Esophagus squamous epithelium (tissue), 5 donors: Measurements from ENCODE around the gene SURF1. TPM values are rescaled to one million over a fixed set of nuclear protein-coding genes. Genes with fewer than 3 reads are reported as not detected.

Experiments
- DNase-seq: peaks from one replicate; lab custom pipeline; 2025; lab: John Stamatoyannopoulos, UW
- H3K27ac ChIP-seq, 4 donors: fragments of 200-600 bp; sonication (generic); one replicate each; pipeline ENCODE4 v1.5.1; 2016 to 2019; ENCODE audit warnings: mild to moderate bottlenecking in 1 of 4
- H3K27me3 ChIP-seq, 4 donors: fragments of 200-600 bp; sonication (generic); 1 replicate in 3 of 4; 2 replicates in 1 of 4; pipeline versions ENCODE4 v1.5.1 to v1.6.0; 2017 to 2021; ENCODE audit warnings: antibody characterized with exemption in 1 of 4
- H3K36me3 ChIP-seq, 3 donors: fragments of 200-600 bp; sonication (generic); one replicate each; pipeline ENCODE4 v1.5.1; 2016 to 2019
- H3K4me1 ChIP-seq, 3 donors: fragments of 200-600 bp; sonication (generic); one replicate each; pipeline ENCODE4 v1.5.1; 2017 to 2019
- H3K4me3 ChIP-seq, 4 donors: fragments of 200-600 bp; sonication (generic); 1 replicate in 3 of 4; 2 replicates in 1 of 4; pipeline ENCODE4 v1.5.1; 2016 to 2019; ENCODE audit warnings: mild to moderate bottlenecking in 2 of 4, moderate library complexity in 1 of 4
- H3K9me3 ChIP-seq, 3 donors: fragments of 200-600 bp; sonication (generic); one replicate each; pipeline ENCODE4 v1.5.1; 2016 to 2019
- POLR2A ChIP-seq, 4 donors: fragments of 450-650 bp; IDR thresholded peaks; one replicate each; pipeline ENCODE4 v1.6.1; 2017; ENCODE audit warnings: antibody characterized with exemption in 4 of 4, mild to moderate bottlenecking in 4 of 4, moderate library complexity in 3 of 4
- WGBS, 2 donors: methylation state at CpG; one replicate each; pipeline ENCODE4 v1.1.5; 2018; 5-methylcytosine and 5-hydroxymethylcytosine counted together
- intact Hi-C: fragments of 100-400 bp; cut with DNase I; formaldehyde crosslinking; loops from one replicate; pipeline ENCODE4 v1.15.0; 2022
- total RNA-seq, 4 donors: library from RNA; depleted of rRNA; stranded (reverse); fragments of >200 nt; gene quantifications; one replicate each; pipeline ENCODE4 v1.1.0, GENCODE V29; 2016
- TF ChIP-seq, protein P1 (sequence below), 6 experiments: fragments of 450-650 bp in 4 of 6; fragments of 200-600 bp in 2 of 6; sonication (generic) in 2 of 6; IDR thresholded peaks; one replicate each; pipeline ENCODE4 v1.5.1; 2016 to 2019; ENCODE audit warnings: antibody characterized with exemption in 6 of 6, mild to moderate bottlenecking in 4 of 6, moderate library complexity in 4 of 6
- donor health status: DM: yes; HTN: yes; CAD: no.

Gene SURF1
- total RNA-seq, 4 donors from 2014 or later, result 18.2 to 44.7 (median 32.0) TPM

- peak overlapping the region; percentile 92 to 99 (median 96) for H3K27ac ChIP-seq
- no peaks in the 10 kb centered on the region for H3K27me3 ChIP-seq
- H3K4me1 ChIP-seq, result peaks cover 29 to 90% (median 48%) of the 10 kb centered on the region in 3 donors
- peaks cover 0 to 24% (median 0%) of the 10 kb centered on the region in 3 donors for H3K36me3 ChIP-seq
- TF ChIP-seq POLR2A (IDR thresholded peaks at IDR 0.05), result no peak
- TF ChIP-seq, protein P1, sequence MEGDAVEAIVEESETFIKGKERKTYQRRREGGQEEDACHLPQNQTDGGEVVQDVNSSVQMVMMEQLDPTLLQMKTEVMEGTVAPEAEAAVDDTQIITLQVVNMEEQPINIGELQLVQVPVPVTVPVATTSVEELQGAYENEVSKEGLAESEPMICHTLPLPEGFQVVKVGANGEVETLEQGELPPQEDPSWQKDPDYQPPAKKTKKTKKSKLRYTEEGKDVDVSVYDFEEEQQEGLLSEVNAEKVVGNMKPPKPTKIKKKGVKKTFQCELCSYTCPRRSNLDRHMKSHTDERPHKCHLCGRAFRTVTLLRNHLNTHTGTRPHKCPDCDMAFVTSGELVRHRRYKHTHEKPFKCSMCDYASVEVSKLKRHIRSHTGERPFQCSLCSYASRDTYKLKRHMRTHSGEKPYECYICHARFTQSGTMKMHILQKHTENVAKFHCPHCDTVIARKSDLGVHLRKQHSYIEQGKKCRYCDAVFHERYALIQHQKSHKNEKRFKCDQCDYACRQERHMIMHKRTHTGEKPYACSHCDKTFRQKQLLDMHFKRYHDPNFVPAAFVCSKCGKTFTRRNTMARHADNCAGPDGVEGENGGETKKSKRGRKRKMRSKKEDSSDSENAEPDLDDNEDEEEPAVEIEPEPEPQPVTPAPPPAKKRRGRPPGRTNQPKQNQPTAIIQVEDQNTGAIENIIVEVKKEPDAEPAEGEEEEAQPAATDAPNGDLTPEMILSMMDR (IDR thresholded peaks at IDR 0.05), result no peak
- intact Hi-C loops, result no loop called here
- no peak for DNase-seq
- H3K9me3 ChIP-seq, result no peaks in the 10 kb centered on the region
- H3K4me3 ChIP-seq, result peak overlapping the region; percentile 87 to 100 (median 94)
- 0% methylated on average over 3 to 4 of the region's 39 CpGs for WGBS, 2 donors
These were observed 18.9 kb upstream of the SURF1 start for GRCh38 chr9:133375116-133375723.

GRCh38 chr9:133374612-133375115 lies 18.4 kb upstream of the SURF1 start:
- TF ChIP-seq POLR2A (IDR thresholded peaks at IDR 0.05), result no peak
- TF ChIP-seq, protein P1 (IDR thresholded peaks at IDR 0.05), result no peak
- peak overlapping the region; percentile 87 to 100 (median 94) for H3K4me3 ChIP-seq
- WGBS, 2 donors, result 5 to 10% methylated on average over 12 of the region's 12 CpGs
- intact Hi-C loops, result no loop called here
- peaks cover 0 to 30% (median 0%) of the 10 kb centered on the region in 3 donors for H3K36me3 ChIP-seq
- H3K9me3 ChIP-seq, result no peaks in the 10 kb centered on the region
- peaks cover 34 to 92% (median 53%) of the 10 kb centered on the region in 3 donors for H3K4me1 ChIP-seq
- H3K27ac ChIP-seq, result peak overlapping the region; percentile 92 to 99 (median 96)
- no peak for DNase-seq
- H3K27me3 ChIP-seq, result no peaks in the 10 kb centered on the region

GRCh38 chr9:133372144-133372543 lies 15.9 kb upstream of the SURF1 start:
- Histone ChIP-seq H3K27ac (peak overlapping the region; percentile 8 to 63 (median 44)), H3K4me3 (peak overlapping the region in 1 of 4 donors; percentile 12), H3K36me3 (peaks cover 3 to 40% (median 4%) of the 10 kb centered on the region in 3 donors), H3K4me1 (peaks cover 46 to 92% (median 72%) of the 10 kb centered on the region in 3 donors), H3K9me3 (no peaks in the 10 kb centered on the region), H3K27me3 (no peaks in the 10 kb centered on the region)
- WGBS, 2 donors, result 47 to 59% methylated on average over 3 to 6 of the region's 7 CpGs
- TF ChIP-seq, protein P1 (IDR thresholded peaks at IDR 0.05), result no peak
- no peak for TF ChIP-seq POLR2A (IDR thresholded peaks at IDR 0.05)
- no peak for DNase-seq
- intact Hi-C loops, result no loop called here

GRCh38 chr9:133371261-133371711 lies 15.0 kb upstream of the SURF1 start:
- H3K4me1 ChIP-seq, result peaks cover 46 to 92% (median 64%) of the 10 kb centered on the region in 3 donors
- no peak for DNase-seq
- no peak for TF ChIP-seq POLR2A (IDR thresholded peaks at IDR 0.05)
- TF ChIP-seq, protein P1 (IDR thresholded peaks at IDR 0.05), result no peak
- H3K4me3 ChIP-seq, result peak overlapping the region in 1 of 4 donors; percentile 16
- peak overlapping the region; percentile 36 to 63 (median 46) for H3K27ac ChIP-seq
- 35 to 44% methylated on average over 12 of the region's 12 CpGs for WGBS, 2 donors
- intact Hi-C loops, result no loop called here
- peaks cover 11 to 49% (median 12%) of the 10 kb centered on the region in 3 donors for H3K36me3 ChIP-seq
- no peaks in the 10 kb centered on the region for H3K27me3 ChIP-seq
- H3K9me3 ChIP-seq, result no peaks in the 10 kb centered on the region

GRCh38 chr9:133370685-133371084 lies 14.4 kb upstream of the SURF1 start:
- no peaks in the 10 kb centered on the region for H3K9me3 ChIP-seq

More at GRCh38 chr9:133370685-133371084, 14.4 kb upstream of the SURF1 start:
- peak overlapping the region in 3 of 4 donors; percentile 27 to 63 (median 54) for H3K27ac ChIP-seq
- 57 to 67% methylated on average over 7 to 9 of the region's 9 CpGs for WGBS, 2 donors
- no peak for TF ChIP-seq POLR2A (IDR thresholded peaks at IDR 0.05)
- TF ChIP-seq, protein P1 (IDR thresholded peaks at IDR 0.05), result no peak
- DNase-seq, result no peak
- peaks cover 15 to 55% (median 17%) of the 10 kb centered on the region in 3 donors for H3K36me3 ChIP-seq
- intact Hi-C loops, result no loop called here
- H3K4me3 ChIP-seq, result no peak overlapping the region
- peaks cover 47 to 97% (median 64%) of the 10 kb centered on the region in 3 donors for H3K4me1 ChIP-seq
- no peaks in the 10 kb centered on the region for H3K27me3 ChIP-seq
